NCI-H1694 (cell line): ENCODE results near the gene DKKL1.
A peak's percentile ranks its signal among the peaks of the same experiment; 100 is the strongest.
"Not testable (repeated sequence)": the region's sequence is repeated elsewhere in the genome, so short reads cannot be mapped to it uniquely, and the experiment has no call there.

Experiments used
- DNase-seq: peaks from one replicate; lab custom pipeline; 2025; lab: John Stamatoyannopoulos, UW

Gene DKKL1

DNA sequence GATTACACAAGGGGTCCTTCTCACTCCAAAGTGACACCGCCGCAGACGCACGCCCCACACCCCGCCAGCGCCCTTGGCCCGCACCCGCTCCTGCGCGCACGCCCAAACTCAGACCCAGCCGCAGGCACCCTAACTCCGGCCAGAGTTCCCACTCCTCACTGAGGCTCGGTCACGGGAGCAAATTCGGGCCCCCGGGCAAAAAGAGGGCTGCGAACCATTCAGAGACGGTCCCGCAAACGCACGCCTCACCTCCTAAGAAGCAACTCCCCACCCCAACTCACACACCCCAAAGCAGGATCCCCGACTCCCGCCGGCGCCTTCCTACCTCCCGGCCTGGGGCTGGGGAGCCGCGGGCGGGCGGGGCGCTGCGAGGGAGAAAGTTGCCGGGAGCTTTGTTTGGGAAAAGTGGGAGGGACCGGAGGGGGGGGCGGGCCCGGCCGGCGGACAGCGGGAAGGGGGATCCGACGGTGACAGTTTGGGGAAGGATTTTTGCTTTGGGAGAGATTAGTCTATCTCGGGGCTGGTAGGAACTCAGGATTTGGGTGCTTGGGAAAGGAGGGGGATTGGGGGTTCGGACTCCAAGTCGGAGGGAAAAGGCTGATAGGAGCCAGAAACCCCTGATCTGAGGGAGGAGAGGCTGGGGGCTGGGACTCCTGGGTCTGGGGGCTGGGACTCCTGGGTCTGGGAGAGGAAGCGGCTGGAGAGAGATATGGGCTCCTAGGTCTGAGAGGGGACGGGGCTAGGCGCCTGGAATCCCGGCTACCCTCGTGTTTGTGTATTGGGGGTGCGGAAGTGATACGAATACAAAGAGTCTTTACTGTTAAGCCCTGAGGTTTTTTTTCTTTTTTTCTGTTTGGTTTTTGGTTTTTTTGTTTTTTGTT lies 1.4 kb upstream of the DKKL1 start, which contains the start of gene TEAD2:
Gene TEAD2 (minus strand): TSS at position 369 of the 881 bp plus-strand sequence. CDS start 2,341 bp downstream, outside the sequence.
- DNase-seq: no peak

DNA sequence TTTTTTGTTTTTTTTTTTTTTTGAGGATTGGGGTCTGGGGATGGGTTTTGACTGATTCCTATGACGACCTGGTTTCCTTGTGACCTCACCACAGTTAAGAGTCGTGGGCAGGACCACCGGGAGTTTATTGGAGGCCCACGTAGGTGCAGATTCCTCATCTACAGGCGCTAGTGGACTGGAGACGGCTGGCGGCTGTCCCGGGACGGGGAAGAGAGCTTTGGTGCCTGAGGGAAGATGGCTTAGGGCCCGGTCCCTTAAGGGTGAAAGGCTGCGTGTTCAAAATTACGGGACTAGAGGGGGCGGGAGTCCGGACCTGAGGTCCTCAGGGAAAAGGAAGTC lies 779 bp upstream of the DKKL1 start:
- DNase-seq: no peak

- no peak for DNase-seq
These were observed 533 bp downstream of the DKKL1 start for GRCh38 chr19:49364083-49364737.

- DNase-seq: no peak
These were observed 2.4 kb downstream of the DKKL1 start for GRCh38 chr19:49366110-49366509.

GRCh38 chr19:49368711-49369358 lies 5.2 kb downstream of the DKKL1 start:
- no peak for DNase-seq

GRCh38 chr19:49371184-49371583 lies 7.5 kb downstream of the DKKL1 start:
- no peak for DNase-seq

- DNase-seq: not testable (repeated sequence)
These were observed 9.5 kb downstream of the DKKL1 start for GRCh38 chr19:49373174-49373573.

DNA sequence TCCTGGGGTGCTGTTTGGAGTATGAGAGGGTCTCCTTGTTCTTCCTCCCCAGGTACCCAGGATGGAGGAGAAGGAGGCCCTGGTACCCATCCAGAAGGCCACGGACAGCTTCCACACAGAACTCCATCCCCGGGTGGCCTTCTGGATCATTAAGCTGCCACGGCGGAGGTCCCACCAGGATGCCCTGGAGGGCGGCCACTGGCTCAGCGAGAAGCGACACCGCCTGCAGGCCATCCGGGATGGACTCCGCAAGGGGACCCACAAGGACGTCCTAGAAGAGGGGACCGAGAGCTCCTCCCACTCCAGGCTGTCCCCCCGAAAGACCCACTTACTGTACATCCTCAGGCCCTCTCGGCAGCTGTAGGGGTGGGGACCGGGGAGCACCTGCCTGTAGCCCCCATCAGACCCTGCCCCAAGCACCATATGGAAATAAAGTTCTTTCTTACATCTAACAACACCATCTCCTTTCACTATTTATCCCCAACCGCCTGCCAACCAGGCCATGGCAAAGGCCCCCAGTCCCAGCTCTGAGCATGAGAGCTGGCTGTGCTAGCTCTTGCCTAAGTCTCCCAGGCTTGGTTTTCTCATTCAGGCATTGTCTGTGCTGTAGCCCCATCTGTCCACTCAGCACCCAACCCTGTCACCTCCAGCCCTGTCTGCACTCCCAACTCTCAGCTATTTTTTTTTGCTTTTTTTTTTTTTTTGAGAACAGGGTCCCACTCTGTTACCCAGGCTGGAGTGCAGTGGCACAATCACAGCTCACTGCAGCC lies 11.2 kb downstream of the DKKL1 start:
- DNase-seq: no peak

DNA sequence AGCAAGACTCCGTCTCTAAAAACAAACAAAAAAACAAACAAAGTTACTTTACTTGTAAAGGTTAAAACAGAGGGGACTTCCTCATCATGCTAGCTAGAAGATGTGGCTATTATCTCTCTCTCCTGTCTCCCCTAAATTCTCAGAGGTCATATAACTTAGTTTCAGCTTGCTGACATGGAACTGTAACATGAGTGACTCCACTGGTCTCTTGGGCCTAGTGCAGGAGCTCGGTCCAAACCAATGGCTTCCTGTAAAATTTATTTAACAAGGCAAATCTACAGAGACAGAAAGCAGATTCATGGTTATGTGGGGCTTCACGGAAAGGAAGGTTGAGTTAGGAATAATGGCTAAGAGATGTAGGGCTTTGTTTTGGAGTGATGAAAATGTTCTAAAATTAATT lies 14.8 kb downstream of the DKKL1 start:
- no peak for DNase-seq

GRCh38 chr19:49380391-49380790 lies 16.7 kb downstream of the DKKL1 start:
- DNase-seq: no peak

DNA sequence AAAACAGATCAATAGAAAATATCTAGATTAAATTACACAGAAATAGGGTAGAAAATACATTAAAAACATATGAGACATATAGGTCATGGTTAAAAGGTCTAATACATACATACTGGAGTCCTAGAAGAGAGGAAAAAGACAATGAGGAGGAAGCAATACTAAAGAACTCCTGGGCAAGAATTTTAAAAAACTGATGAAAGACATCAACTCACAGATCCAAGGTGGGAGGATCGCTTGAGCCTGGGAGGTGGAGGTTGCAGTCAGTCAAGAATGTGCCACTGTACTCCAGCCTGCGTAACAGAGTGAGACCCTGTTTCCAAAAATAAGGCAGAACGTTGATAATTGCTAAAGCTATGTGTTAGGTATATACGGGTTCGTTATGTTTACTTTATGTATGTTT lies 19.0 kb downstream of the DKKL1 start:
- DNase-seq: no peak

DNA sequence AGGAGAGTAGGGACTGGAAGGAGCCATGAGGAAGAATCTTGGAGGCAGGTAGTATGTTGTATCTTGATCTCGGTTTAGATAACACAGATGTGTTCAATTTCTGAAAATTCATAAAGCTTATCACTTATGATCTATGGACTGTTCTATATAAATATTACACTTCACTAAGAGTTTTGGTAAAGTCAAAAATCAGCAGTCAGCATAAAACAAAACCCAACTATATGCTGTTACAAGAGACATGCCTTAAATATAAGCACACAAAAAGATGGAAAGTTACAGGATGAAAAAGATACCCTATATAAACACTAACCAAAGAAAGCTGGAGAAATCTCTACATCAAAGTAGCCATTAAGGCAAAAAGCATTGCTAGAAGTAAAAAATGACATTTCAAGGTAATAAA lies 19.9 kb downstream of the DKKL1 start:
- DNase-seq: no peak

DNA sequence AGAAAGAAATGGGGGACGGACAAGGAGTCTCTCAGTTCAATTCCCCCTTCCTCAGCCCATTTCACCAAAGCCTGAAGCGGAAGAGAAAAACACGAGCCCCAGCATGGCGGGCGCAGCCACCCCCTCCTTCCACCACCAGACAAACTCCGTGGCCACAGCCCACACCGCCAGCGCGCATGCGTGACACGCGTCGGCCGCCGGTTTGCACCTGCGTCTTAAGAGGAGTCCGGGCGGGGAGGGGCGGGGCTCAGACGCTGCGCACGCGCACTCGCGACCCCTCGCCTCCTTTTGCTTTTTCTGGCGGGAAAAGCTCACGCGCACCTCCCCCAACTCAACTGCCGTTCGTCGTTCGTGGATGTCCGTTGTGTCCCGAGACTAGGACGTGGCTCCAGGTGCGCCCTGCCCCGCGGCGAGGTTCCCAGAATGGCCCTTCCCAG lies 24.3 kb downstream of the DKKL1 start, which contains the start of gene KASH5:
Gene KASH5 (plus strand): TSS at position 314 of the 437 bp plus-strand sequence. CDS start 2,635 bp downstream, outside the sequence.
- DNase-seq: no peak

DNA sequence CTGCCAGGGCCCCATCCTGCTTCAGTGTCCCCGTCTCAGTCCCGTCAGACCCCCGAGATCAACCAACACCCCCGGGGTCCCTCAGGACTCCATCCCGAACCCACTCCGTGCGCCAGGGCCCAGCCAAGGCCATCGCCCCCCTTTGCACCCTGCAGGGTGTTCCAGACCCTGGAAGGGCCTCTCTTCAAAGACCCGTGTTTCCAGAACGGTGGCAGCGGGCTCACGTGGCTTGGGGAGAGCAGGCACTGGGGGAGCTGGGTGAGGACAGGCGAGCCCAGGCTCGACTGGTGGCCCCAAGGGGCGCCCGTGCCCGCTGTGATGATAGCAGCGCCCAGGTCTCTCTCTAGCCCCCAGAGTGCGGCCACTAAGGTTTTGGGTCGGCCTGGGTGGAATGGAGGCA lies 25.7 kb downstream of the DKKL1 start:
- no peak for DNase-seq

DNA sequence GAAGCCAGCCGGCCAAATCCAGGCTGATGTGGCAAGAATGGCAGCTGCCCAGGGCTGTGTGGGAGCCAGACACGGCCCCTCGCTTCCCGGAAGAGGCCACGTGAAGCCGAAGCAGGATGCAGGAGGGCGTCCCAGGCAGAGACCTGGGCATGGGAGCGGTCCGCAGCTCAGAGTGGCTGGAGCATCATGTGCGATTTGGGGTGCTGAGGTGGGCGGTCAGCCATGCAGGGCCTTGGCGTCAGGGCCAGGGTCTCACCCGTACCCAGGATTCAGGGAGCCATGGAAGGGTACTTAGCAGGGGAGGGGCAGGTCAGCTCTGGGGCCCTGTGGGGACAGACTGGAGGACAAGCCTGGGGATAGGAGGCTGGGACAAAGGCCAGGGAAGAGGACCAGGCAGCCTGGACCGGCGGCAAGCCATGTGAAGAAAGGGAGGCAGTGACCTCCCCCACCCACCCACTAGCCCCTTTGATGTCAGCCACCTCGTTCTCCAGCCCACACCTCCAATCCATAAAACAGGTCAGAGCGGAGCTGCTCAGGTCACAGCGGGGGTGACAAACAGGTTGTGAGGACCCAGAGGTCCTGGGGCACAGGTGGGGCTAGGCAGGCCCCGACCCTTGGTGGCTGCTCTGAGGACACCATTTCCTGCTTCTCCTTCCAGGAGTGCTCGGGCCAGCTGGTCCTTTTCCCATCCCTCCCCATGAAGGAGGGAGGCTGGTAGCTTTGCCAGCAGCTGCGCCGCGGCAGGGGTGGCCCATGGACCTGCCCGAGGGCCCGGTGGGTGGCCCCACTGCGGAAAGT lies 26.7 kb downstream of the DKKL1 start:
- no peak for DNase-seq

DNA sequence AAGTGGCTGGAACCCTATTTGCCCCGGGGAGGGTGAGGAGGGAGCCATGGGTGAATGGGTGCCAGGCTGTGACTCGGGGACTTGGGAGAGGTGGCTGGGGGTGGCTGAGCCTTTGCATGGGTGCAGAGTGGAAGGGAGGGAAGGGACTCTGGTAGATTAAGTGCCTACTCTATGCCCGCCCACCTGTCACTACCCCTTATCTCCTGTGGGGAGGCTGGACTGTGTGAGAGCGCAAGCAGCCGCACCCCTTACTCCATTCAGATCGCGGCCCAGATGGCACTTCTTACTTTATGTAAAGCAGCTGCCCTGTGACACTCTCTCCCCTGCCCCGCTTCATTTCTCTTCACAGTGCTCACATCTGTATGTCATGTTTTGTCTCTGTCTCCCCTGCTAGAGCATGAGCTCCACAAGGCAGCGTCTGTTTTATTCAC lies 27.3 kb downstream of the DKKL1 start:
- no peak for DNase-seq

DNA sequence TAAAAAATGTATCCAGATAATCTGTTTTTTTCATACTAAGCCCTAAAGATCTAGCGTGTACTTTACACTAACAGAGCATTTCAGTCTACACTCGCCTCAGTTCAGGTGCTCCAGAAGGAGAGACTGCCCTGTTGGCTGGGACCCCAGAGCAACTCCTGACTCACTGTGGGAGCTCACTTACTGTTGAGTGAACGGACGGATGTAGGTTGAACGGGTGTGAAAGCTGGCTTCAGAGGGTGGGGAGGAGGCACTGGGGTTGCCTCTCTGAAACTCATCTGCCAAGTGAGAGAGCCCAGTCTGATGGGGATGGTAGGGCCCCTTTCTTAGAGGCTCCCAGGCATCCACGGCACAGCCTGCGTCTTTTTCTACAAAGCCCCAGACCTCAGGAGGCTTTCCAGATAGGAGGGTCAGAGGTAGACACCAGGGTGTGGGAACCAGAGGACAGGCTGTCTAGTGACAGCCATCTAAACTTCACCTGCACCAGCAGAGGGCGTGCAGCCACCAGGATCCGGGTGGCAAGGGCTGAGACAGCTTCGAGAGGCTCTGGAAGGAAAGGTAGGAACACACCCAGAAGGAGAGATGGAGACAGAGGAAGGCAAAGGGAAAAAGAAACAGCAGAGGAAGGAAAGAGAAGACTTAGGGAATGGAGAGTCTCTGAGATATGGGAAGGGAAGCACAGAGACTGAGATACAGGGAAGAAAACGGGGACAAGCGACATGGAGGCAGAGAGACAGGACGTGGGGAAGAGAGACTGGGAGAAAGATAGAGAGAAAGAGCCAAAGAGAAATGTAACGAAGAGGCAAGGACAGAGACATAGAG lies 28.1 kb downstream of the DKKL1 start:
- DNase-seq: peak; percentile 75

- no peak for DNase-seq
These were observed 30.2 kb downstream of the DKKL1 start for GRCh38 chr19:49393881-49394280.

DNA sequence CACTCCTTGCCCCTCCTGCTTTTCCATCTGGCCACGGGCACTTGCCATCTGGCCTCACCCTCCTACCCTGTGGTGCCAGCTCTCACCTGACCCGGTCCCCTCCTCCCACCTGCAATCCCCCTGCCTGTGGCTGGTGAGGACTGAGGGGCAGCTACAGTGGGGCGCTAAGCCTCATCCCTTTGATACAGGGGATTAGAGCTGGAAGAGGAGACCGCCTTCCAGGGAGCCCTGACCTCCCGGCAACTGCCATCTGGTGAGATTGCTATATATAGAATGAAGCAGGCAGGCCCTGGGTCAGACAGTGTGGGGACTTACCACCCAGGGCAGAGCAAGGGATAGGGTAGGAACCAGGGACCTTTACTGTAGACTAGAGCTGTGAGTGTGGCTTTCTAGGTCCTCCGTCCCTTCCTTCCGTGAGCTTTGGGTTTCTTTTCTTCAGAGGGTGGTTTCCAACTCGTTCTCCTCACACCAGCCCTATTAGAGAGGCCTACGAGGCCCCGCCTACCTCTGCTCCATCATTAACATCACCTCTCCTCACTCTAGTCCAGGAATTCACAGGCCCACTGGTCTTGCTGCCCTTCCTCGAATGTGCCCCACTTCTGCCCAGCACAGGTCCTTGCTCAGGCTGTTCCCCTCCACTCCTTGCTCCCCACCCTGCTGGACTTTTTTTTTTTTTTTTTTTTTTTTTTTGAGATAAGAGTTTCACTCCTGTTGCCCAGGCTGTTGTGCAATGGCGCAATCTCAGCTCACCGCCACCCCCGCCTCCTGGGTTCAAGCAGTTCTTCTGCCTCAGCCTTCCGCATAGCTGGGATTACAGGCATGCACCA lies 32.1 kb downstream of the DKKL1 start:
- DNase-seq: peak; percentile 6
